Adrenal gland (tissue), 12 donors: ENCODE measurements around the gene TMEM41B. TPM values are rescaled to one million over a fixed set of nuclear protein-coding genes. Genes with fewer than 3 reads are reported as not detected.

Experiments
- DNase-seq, 7 donors: peaks; one replicate each; pipeline ENCODE4 v3.0.0-alpha.2; 2019 to 2020
- H3K27ac ChIP-seq, 5 donors: fragments of 200-600 bp; sonication (generic) in 4 of 5; 1 replicate in 3 of 5; 2 replicates in 2 of 5; pipeline versions ENCODE4 v1.5.1 to v1.8.0; 2016 to 2020; ENCODE audit warnings: mild to moderate bottlenecking in 1 of 5
- H3K27me3 ChIP-seq: fragments of 200-600 bp; 2 replicates; pipeline ENCODE4 v1.8.0; 2021
- H3K36me3 ChIP-seq, 2 donors: fragments of 200-600 bp; replicated peaks in 1 of 2; 1 replicate in 1 of 2; 2 replicates in 1 of 2; pipeline versions ENCODE4 v1.5.1 to v1.8.0; 2018 to 2022
- H3K4me1 ChIP-seq, 2 donors: fragments of 200-600 bp; replicated peaks in 1 of 2; 1 replicate in 1 of 2; 2 replicates in 1 of 2; pipeline versions ENCODE4 v1.5.1 to v1.8.0; 2018 to 2021
- H3K4me3 ChIP-seq, 4 donors: fragments of 200-600 bp; sonication (generic) in 3 of 4; one replicate each; pipeline ENCODE4 v1.5.1; 2016 to 2018
- H3K9me3 ChIP-seq, 3 donors: fragments of 200-600 bp; sonication (generic) in 1 of 3; replicated peaks in 1 of 3; 1 replicate in 2 of 3; 2 replicates in 1 of 3; pipeline versions ENCODE4 v1.5.1 to v1.8.0; 2016 to 2021
- POLR2A ChIP-seq, 2 donors: fragments of 450-650 bp; IDR thresholded peaks; one replicate each; pipeline ENCODE4 v1.6.1; 2017; ENCODE audit warnings: antibody characterized with exemption in 2 of 2, mild to moderate bottlenecking in 2 of 2, moderate library complexity in 1 of 2
- WGBS, 4 donors: extraction: QIAGEN DNeasy Blood & Tissue Kit in 2 of 4; methylation state at CpG; one replicate each; pipeline versions ENCODE4 v1.1.5 to v1.1.7; 2013 to 2017; 5-methylcytosine and 5-hydroxymethylcytosine counted together
- intact Hi-C, 2 donors: fragments of 100-400 bp; cut with DNase I; formaldehyde crosslinking; loops; one replicate each; pipeline versions ENCODE4 v1.14.1 to v1.15.0; 2022 to 2023
- polyA plus RNA-seq, 3 donors: library from polyadenylated mRNA; stranded (reverse); fragments of 200-250 nt in 2 of 3; fragments of 350-450 nt in 1 of 3; fragmentation: Illumina TruSeq in 1 of 3; extraction: RNeasy Lipid Tissue Mini Kit (QIAGEN cat#74804) in 1 of 3; gene quantifications; one replicate each; pipeline ENCODE4 v1.2.3, GENCODE V29; 2013 to 2014
- total RNA-seq, 9 donors: library from RNA; depleted of rRNA in 4 of 9; stranded (reverse); fragments of >200 nt in 4 of 9; fragments of 120-200 nt in 1 of 9; fragmentation: NEBNext Ultra II Directional in 1 of 9; extraction: Animal tissue kit (Norgen Biotek cat#: 25700) in 1 of 9; gene quantifications; one replicate each; pipeline versions ENCODE4 v1.1.0 to v1.2.4, GENCODE V29; 2013 to 2023
- TF ChIP-seq, protein P1 (sequence below), 6 experiments: fragments of 450-650 bp in 4 of 6; fragments of 200-600 bp in 2 of 6; sonication (generic) in 1 of 6; IDR thresholded peaks; 1 replicate in 5 of 6; 2 replicates in 1 of 6; pipeline versions ENCODE4 v1.5.1 to v1.8.0; 2016 to 2021; ENCODE audit warnings: antibody characterized with exemption in 6 of 6, mild to moderate bottlenecking in 2 of 6, moderate library complexity in 1 of 6
- donor health status: healthy with polysubstance abuse.
- donor health status: Bipolar disorder and iron deficiency.
- donor health status: DM: yes; HTN: yes; CAD: no.
- donor health status: DM: no; HTN: no; CAD: no.
- donor health status: DM: no; HTN: no; CAD: no.
- donor health status: DM: yes; HTN: yes; CAD: no.

Gene TMEM41B
- total and polyA plus RNA-seq, 12 donors, result 17.6 to 58.8 (median 27.7) TPM

DNA sequence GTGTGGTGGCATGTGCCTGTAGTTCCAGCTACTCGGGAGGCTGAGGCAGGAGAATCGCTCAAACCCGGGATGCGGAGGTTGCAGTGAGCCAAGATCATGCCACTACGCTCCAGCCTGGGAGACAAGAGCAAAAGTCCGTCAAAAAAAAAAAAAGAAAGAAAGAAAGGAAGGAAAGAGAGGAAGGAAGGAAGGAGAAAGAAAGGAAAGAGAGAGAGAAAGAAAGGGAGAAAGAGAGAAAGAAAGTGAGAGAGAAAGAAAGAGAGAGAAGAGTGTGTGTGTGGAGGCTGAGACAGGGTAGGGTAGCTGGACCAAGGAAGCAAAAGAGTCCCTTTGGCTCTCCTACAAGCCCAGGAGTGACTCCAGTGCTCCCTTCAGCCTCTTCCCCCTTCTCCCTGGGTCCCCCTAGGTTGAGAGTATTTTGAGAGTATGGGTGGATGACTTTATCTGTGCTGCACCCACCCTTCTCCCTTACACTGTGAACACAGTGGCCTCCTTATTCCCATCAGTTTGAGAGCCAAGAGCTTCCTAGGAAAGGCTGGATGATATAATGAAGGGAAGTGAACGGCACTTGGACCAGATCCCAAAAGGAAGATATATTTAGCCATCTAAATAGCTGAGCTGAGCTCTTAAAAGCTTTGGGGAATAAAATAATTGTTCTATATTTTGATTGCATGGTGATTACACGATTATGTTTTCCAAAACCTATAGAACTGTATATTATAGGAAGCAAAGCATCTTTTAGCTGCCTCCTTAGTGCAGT lies 39.7 kb downstream of the TMEM41B start:
- TF ChIP-seq, protein P1, sequence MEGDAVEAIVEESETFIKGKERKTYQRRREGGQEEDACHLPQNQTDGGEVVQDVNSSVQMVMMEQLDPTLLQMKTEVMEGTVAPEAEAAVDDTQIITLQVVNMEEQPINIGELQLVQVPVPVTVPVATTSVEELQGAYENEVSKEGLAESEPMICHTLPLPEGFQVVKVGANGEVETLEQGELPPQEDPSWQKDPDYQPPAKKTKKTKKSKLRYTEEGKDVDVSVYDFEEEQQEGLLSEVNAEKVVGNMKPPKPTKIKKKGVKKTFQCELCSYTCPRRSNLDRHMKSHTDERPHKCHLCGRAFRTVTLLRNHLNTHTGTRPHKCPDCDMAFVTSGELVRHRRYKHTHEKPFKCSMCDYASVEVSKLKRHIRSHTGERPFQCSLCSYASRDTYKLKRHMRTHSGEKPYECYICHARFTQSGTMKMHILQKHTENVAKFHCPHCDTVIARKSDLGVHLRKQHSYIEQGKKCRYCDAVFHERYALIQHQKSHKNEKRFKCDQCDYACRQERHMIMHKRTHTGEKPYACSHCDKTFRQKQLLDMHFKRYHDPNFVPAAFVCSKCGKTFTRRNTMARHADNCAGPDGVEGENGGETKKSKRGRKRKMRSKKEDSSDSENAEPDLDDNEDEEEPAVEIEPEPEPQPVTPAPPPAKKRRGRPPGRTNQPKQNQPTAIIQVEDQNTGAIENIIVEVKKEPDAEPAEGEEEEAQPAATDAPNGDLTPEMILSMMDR (IDR thresholded peaks at IDR 0.05), result no peak
- TF ChIP-seq POLR2A (IDR thresholded peaks at IDR 0.05), result no peak
- H3K36me3 ChIP-seq, result no peaks in the 10 kb centered on the region
- intact Hi-C loops, result no loop called here
- H3K4me1 ChIP-seq, result peaks cover 0 to 6% of the 10 kb centered on the region in 2 donors
- peak in 2 of 7 donors; percentile 12 to 18 for DNase-seq
- H3K27ac ChIP-seq, result no peak overlapping the region
- no peak overlapping the region for H3K4me3 ChIP-seq
- H3K9me3 ChIP-seq, result no peaks in the 10 kb centered on the region
- H3K27me3 ChIP-seq, result no peaks in the 10 kb centered on the region
- WGBS, 4 donors, result 73 to 79% (median 75%) methylated on average over 8 of the region's 8 CpGs

DNA sequence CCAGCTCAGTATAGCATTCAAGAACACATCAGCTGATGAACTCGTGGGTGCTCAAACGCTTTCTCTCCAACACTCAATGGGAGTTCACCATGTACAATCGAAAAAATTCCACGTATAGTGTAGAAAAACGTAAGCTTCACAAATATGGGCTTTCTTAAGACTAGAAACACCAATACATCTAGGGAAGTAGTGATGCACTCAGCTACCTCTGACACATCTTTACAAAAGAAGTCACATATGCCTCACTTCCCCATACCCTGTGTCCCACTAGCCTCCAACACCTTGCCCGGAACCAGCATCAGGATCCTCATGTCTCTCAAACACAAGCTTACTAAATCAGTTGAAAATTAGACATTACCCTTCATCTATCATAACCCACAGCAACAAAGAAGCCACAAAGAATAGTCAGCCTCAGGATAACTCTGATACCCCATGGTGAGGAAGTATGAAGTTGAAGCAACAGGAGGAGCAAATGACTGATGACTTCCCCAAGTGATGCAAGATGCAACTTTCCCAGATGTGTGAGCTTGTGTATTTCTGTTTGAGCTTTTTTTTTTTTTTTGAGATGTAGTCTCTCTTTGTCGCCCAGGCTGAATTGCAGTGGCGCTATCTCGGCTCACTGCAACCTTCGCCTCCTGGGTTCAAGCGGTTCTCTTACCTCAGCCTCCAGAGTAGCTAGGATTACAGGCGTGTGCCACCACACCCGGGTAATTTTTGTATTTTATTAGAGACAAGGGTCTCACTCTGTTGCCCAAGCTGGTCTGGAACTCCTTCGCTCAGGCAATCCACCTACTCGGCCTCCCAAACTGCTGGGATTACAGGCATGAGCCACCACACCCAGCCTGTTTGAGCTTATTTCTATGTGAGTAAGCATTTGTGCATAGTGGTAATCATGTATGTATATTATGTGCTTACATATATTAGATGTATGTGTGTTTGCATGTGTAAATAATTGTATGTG lies 40.7 kb downstream of the TMEM41B start:
- H3K4me1 ChIP-seq, result peaks cover 0 to 6% of the 10 kb centered on the region in 2 donors
- TF ChIP-seq, protein P1 (IDR thresholded peaks at IDR 0.05), result no peak
- TF ChIP-seq POLR2A (IDR thresholded peaks at IDR 0.05), result no peak
- 82 to 90% (median 87%) methylated on average over 15 of the region's 15 CpGs for WGBS, 4 donors
- no peaks in the 10 kb centered on the region for H3K9me3 ChIP-seq
- no peaks in the 10 kb centered on the region for H3K27me3 ChIP-seq
- H3K36me3 ChIP-seq, result no peaks in the 10 kb centered on the region
- DNase-seq, result peak in 2 of 7 donors; percentile 17 to 49
- no peak overlapping the region for H3K4me3 ChIP-seq
- intact Hi-C loops, result no loop called here
- H3K27ac ChIP-seq, result no peak overlapping the region

DNA sequence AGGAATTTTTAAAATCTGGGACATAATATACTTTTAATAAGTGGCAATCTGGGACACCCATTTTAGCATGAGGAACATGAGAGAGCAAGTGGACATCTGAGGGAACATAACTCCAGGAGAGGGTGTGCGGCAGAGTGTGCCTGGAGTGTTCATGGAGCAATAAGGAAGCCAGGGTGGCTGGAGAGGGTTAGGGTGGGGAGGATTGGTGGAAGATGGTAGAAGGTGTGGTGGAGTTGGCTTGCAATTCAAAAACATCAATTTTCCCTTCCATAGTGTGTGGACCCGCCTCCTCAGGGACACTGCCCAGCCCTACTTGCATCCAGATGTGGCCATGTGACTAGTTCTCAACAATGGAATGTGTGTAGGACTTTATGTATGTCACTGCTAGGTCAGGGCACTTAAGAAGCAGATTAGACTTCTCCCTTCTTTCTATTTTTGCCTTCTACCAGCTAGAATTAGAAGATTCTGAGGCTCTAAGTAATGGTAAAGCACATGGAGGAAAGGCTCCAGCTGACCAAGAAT lies 44.8 kb downstream of the TMEM41B start:
- no peaks in the 10 kb centered on the region for H3K36me3 ChIP-seq
- peak in 1 of 7 donors; percentile 34 for DNase-seq
- H3K4me3 ChIP-seq, result no peak overlapping the region
- H3K27ac ChIP-seq, result no peak overlapping the region
- 84 to 100% (median 93%) methylated on average over 2 of the region's 2 CpGs for WGBS, 4 donors
- H3K4me1 ChIP-seq, result peaks cover 0 to 6% of the 10 kb centered on the region in 2 donors
- no peaks in the 10 kb centered on the region for H3K27me3 ChIP-seq
- TF ChIP-seq POLR2A (IDR thresholded peaks at IDR 0.05), result no peak
- TF ChIP-seq, protein P1 (IDR thresholded peaks at IDR 0.05), result no peak
- intact Hi-C loops, result no loop called here
- H3K9me3 ChIP-seq, result no peaks in the 10 kb centered on the region

DNA sequence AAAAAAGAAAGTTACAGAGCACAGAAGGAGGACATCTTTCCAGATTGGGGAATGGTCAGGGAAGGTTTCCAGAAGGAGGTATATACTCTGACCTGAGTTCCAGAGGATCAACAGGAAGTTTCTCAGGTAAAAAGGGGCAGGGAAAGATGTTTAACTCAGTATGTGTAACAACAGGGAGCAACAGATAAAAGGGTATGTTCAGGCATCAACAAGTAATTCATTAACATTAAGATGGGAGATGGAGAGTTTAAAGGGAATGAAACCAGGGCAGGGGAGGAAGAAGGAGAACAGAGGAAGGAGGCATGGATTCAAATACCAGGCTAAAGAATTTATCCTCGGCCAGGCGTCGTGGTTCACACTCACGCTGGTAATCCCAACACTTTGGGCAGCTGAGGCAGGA lies 46.7 kb downstream of the TMEM41B start:
- no peak for DNase-seq
- Histone ChIP-seq H3K9me3 (no peaks in the 10 kb centered on the region), H3K36me3 (no peaks in the 10 kb centered on the region), H3K4me3 (no peak overlapping the region), H3K27ac (no peak overlapping the region), H3K27me3 (no peaks in the 10 kb centered on the region), H3K4me1 (peaks cover 0 to 6% of the 10 kb centered on the region in 2 donors)
- intact Hi-C loops, result no loop called here
- TF ChIP-seq POLR2A (IDR thresholded peaks at IDR 0.05), result no peak
- TF ChIP-seq, protein P1 (IDR thresholded peaks at IDR 0.05), result no peak
- WGBS, 4 donors, result 82 to 89% (median 86%) methylated on average over 4 of the region's 4 CpGs
